K562 (cell line): ENCODE measurements around the gene ZNRF1. TPM values are rescaled to one million over a fixed set of nuclear protein-coding genes. Genes with fewer than 3 reads are reported as not detected.

Experiments
- BHLHE40 ChIP-seq: IDR thresholded peaks from 2 replicates; pipeline ENCODE4 v1.6.1; 2011; ENCODE audit warnings: low read length, improper control_type of control experiment
- OTX1 ChIP-seq: fragments of 450-650 bp; formaldehyde crosslinking; IDR thresholded peaks from 2 replicates; pipeline ENCODE4 v1.4.0; 2022; ENCODE audit warnings: mild to moderate bottlenecking
- ZNF263 ChIP-seq: sonication (generic); formaldehyde crosslinking; IDR thresholded peaks from 2 replicates; pipeline ENCODE4 v1.8.0; 2022; ENCODE audit warnings: mild to moderate bottlenecking, missing genetic modification reagents, borderline replicate concordance
- polyA plus RNA-seq, 8 experiments: library from polyadenylated mRNA; depleted of rRNA in 4 of 8; stranded (reverse) in 5 of 8; unstranded in 3 of 8; fragments of >200 nt; fragmentation: Nextera tagmentation in 2 of 8; fragmentation: Illumina TruSeq in 1 of 8; extraction: Ambion mirVana in 2 of 8; extraction: Trizol in 1 of 8; gene quantifications; 2 replicates each; pipeline versions ENCODE4 v1.2.1 to v1.2.3, GENCODE V29; 2011 to 2014; ENCODE audit warnings: inconsistent platforms in 1 of 8, missing spikeins in 1 of 8
- total RNA-seq, 7 experiments: library from RNA; depleted of rRNA in 6 of 7; stranded (reverse); fragments of >200 nt in 6 of 7; fragmentation: Illumina TruSeq in 2 of 7; extraction: Trizol in 2 of 7; gene quantifications; 2 replicates each; pipeline versions ENCODE4 v1.2.1 to v1.2.3, GENCODE V29; 2011 to 2021; ENCODE audit warnings: low replicate concordance in 1 of 7
- TF ChIP-seq, protein P1 (sequence below): fragments of 250-450 bp; sonication (Bioruptor Pico); IDR thresholded peaks from 2 replicates; pipeline ENCODE4 v1.5.0; 2020; ENCODE audit warnings: mild to moderate bottlenecking
- TF ChIP-seq, protein P2 (sequence below), 2 experiments: fragments of 450-650 bp in 1 of 2; sonication (generic) in 1 of 2; formaldehyde crosslinking in 1 of 2; IDR thresholded peaks; 2 replicates each; pipeline versions ENCODE4 v1.7.1 to v1.9.0; 2016 to 2022; ENCODE audit warnings: inconsistent platforms in 1 of 2, mild to moderate bottlenecking in 1 of 2, missing genetic modification reagents in 1 of 2
- TF ChIP-seq, protein P3 (sequence below): sonication (generic); formaldehyde crosslinking; IDR thresholded peaks from 2 replicates; pipeline ENCODE4 v1.8.0; 2022; ENCODE audit warnings: mild to moderate bottlenecking, missing genetic modification reagents
- TF ChIP-seq, protein P4 (sequence below): sonication (generic); formaldehyde crosslinking; IDR thresholded peaks from 2 replicates; pipeline ENCODE4 v1.5.0; 2020; ENCODE audit warnings: missing genetic modification reagents
- TF ChIP-seq, protein P5 (sequence below): sonication (generic); formaldehyde crosslinking; IDR thresholded peaks from 2 replicates; pipeline ENCODE4 v1.8.0; 2023; ENCODE audit warnings: missing genetic modification reagents, mild to moderate bottlenecking, borderline replicate concordance

The ZNRF1 gene
- total and polyA plus RNA-seq, 9 of the 15 experiments (the other 6 are each of a cell fraction or from before 2014, with no cell fraction given), result 9.5 to 37.7 (median 20.0) TPM

DNA sequence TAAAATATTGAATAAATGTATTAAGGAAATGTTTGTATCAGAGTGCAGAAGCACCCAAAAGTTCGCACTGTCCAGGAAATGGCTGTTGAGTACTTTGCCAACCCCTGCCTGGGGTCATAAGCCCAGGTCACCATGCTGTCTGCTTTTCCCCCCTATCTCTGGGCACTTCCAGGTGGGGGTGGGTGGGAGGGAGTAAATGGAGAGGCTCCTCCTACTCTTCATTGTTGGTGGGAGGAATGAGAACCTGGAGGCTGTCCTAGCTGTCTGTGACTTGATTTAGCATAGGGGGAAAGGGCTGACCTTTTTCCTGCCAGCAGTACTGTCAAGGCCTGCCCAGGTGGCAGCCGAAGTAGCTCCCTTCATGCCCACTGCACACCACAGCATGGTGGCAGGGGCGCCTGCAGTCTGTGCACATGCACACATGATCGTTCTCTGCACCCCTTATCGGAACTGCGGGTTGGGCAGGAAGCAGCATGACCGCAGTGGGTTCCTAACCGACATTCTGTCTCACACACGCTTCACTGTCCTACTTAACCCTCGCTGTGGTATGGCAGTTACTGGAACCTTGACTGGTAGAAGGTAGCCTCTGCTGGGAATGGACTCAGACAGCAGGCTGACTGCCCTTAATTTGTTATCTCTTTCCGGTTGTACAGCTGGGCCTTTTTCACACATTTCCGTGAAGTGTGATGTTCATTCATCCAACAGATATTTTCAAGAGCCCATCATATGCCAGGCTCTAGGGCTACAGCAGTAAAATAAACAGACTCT, 76.3 kb downstream of the ZNRF1 start (continued):
- TF ChIP-seq, protein P1, sequence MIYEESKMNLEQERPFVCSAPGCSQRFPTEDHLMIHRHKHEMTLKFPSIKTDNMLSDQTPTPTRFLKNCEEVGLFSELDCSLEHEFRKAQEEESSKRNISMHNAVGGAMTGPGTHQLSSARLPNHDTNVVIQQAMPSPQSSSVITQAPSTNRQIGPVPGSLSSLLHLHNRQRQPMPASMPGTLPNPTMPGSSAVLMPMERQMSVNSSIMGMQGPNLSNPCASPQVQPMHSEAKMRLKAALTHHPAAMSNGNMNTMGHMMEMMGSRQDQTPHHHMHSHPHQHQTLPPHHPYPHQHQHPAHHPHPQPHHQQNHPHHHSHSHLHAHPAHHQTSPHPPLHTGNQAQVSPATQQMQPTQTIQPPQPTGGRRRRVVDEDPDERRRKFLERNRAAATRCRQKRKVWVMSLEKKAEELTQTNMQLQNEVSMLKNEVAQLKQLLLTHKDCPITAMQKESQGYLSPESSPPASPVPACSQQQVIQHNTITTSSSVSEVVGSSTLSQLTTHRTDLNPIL, result no peak
- TF ChIP-seq, protein P2, sequence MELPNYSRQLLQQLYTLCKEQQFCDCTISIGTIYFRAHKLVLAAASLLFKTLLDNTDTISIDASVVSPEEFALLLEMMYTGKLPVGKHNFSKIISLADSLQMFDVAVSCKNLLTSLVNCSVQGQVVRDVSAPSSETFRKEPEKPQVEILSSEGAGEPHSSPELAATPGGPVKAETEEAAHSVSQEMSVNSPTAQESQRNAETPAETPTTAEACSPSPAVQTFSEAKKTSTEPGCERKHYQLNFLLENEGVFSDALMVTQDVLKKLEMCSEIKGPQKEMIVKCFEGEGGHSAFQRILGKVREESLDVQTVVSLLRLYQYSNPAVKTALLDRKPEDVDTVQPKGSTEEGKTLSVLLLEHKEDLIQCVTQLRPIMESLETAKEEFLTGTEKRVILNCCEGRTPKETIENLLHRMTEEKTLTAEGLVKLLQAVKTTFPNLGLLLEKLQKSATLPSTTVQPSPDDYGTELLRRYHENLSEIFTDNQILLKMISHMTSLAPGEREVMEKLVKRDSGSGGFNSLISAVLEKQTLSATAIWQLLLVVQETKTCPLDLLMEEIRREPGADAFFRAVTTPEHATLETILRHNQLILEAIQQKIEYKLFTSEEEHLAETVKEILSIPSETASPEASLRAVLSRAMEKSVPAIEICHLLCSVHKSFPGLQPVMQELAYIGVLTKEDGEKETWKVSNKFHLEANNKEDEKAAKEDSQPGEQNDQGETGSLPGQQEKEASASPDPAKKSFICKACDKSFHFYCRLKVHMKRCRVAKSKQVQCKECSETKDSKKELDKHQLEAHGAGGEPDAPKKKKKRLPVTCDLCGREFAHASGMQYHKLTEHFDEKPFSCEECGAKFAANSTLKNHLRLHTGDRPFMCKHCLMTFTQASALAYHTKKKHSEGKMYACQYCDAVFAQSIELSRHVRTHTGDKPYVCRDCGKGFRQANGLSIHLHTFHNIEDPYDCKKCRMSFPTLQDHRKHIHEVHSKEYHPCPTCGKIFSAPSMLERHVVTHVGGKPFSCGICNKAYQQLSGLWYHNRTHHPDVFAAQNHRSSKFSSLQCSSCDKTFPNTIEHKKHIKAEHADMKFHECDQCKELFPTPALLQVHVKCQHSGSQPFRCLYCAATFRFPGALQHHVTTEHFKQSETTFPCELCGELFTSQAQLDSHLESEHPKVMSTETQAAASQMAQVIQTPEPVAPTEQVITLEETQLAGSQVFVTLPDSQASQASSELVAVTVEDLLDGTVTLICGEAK (IDR thresholded peaks at IDR 0.05), result no peak; the same call in 1 of the 2 replicates
- TF ChIP-seq, protein P2 (CRISPR knock-in tag; IDR thresholded peaks at IDR 0.05), result no peak
- TF ChIP-seq, protein P3, sequence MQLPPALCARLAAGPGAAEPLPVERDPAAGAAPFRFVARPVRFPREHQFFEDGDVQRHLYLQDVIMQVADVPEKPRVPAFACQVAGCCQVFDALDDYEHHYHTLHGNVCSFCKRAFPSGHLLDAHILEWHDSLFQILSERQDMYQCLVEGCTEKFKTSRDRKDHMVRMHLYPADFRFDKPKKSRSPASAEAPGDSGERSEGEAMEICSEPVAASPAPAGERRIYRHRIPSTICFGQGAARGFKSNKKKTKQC, result no peak
- TF ChIP-seq, protein P4, sequence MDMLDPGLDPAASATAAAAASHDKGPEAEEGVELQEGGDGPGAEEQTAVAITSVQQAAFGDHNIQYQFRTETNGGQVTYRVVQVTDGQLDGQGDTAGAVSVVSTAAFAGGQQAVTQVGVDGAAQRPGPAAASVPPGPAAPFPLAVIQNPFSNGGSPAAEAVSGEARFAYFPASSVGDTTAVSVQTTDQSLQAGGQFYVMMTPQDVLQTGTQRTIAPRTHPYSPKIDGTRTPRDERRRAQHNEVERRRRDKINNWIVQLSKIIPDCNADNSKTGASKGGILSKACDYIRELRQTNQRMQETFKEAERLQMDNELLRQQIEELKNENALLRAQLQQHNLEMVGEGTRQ, result no peak
- TF ChIP-seq ZNF263 (no peak), BHLHE40 (peak; percentile 92), OTX1 (CRISPR knock-in tag) (no peak)
- TF ChIP-seq, protein P5, sequence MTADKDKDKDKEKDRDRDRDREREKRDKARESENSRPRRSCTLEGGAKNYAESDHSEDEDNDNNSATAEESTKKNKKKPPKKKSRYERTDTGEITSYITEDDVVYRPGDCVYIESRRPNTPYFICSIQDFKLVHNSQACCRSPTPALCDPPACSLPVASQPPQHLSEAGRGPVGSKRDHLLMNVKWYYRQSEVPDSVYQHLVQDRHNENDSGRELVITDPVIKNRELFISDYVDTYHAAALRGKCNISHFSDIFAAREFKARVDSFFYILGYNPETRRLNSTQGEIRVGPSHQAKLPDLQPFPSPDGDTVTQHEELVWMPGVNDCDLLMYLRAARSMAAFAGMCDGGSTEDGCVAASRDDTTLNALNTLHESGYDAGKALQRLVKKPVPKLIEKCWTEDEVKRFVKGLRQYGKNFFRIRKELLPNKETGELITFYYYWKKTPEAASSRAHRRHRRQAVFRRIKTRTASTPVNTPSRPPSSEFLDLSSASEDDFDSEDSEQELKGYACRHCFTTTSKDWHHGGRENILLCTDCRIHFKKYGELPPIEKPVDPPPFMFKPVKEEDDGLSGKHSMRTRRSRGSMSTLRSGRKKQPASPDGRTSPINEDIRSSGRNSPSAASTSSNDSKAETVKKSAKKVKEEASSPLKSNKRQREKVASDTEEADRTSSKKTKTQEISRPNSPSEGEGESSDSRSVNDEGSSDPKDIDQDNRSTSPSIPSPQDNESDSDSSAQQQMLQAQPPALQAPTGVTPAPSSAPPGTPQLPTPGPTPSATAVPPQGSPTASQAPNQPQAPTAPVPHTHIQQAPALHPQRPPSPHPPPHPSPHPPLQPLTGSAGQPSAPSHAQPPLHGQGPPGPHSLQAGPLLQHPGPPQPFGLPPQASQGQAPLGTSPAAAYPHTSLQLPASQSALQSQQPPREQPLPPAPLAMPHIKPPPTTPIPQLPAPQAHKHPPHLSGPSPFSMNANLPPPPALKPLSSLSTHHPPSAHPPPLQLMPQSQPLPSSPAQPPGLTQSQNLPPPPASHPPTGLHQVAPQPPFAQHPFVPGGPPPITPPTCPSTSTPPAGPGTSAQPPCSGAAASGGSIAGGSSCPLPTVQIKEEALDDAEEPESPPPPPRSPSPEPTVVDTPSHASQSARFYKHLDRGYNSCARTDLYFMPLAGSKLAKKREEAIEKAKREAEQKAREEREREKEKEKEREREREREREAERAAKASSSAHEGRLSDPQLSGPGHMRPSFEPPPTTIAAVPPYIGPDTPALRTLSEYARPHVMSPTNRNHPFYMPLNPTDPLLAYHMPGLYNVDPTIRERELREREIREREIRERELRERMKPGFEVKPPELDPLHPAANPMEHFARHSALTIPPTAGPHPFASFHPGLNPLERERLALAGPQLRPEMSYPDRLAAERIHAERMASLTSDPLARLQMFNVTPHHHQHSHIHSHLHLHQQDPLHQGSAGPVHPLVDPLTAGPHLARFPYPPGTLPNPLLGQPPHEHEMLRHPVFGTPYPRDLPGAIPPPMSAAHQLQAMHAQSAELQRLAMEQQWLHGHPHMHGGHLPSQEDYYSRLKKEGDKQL (CRISPR knock-in tag), result no peak
